Measurements from ENCODE around the gene PIAS2.

PIAS2 gene

GRCh38 chr18:46754188-46754587, 163.1 kb downstream of the PIAS2 start:
- H3K79me2 ChIP-seq (ENCODE audit: control insufficient read depth, insufficient read depth, low read length, poor library complexity): no peaks in the 10 kb centered on the region
- H3K4ac ChIP-seq (ENCODE audit: low read depth, low read length): no peak overlapping the region
- peaks cover 3% of the 10 kb centered on the region for H3K9me3 ChIP-seq (ENCODE audit: insufficient read depth, low read depth, low read length)
- peaks cover 4 to 6% of the 10 kb centered on the region in 2 experiments for H3K4me1 ChIP-seq (ENCODE audit: control insufficient read depth in 1 of 2, insufficient read depth in 2 of 2, low read length in 2 of 2)
- no peak overlapping the region for H3K23ac ChIP-seq (ENCODE audit: low read length)
- H3K9ac ChIP-seq (ENCODE audit: low read length): no peak overlapping the region
- H3K27me3 ChIP-seq (ENCODE audit: insufficient read depth, low read length): peaks cover 45% of the 10 kb centered on the region
- H3K27ac ChIP-seq (ENCODE audit: low read depth, low read length): no peak overlapping the region
- no peak for DNase-seq
- no peak overlapping the region for H2BK120ac ChIP-seq (ENCODE audit: insufficient read depth, low read length, poor library complexity)
- no peak overlapping the region for H4K12ac ChIP-seq (ENCODE audit: low read depth, low read length)
- no peaks in the 10 kb centered on the region for H3K36me3 ChIP-seq (ENCODE audit: control insufficient read depth in 1 of 2, insufficient read depth in 2 of 2, low read length in 2 of 2)
- no peak overlapping the region for H2BK12ac ChIP-seq (ENCODE audit: low read length)
- no peak overlapping the region for H2BK5ac ChIP-seq (ENCODE audit: low read depth, low read length, poor library complexity)
- no peak overlapping the region for H2AFZ ChIP-seq (ENCODE audit: insufficient read depth, low read length, poor library complexity)
- H4K91ac ChIP-seq (ENCODE audit: low read depth, low read length): no peak overlapping the region
- WGBS (ENCODE audit: extremely low coverage, insufficient coverage, insufficient read length): no CpG with 5 or more reads among the region's 3 CpGs
- H3K18ac ChIP-seq (ENCODE audit: low read length): no peak overlapping the region
- H4K8ac ChIP-seq (ENCODE audit: low read depth, low read length): no peak overlapping the region
- H2AK5ac ChIP-seq (ENCODE audit: low read length): no peak overlapping the region
- H3K79me1 ChIP-seq (ENCODE audit: low read length): no peaks in the 10 kb centered on the region
- H3K4me2 ChIP-seq (ENCODE audit: low read length): no peak overlapping the region
- H3K14ac ChIP-seq (ENCODE audit: low read length): no peak overlapping the region
- no peak overlapping the region for H3K4me3 ChIP-seq (ENCODE audit: low read depth, low read length)
